ENCODE measurements around the gene PLEKHG7.

The PLEKHG7 gene

GRCh38 chr12:92771001-92771400, 68.2 kb downstream of the PLEKHG7 start:
- DNase-seq (ENCODE audit: low read depth), result no peak
- no peak overlapping the region for H3K4me3 ChIP-seq (ENCODE audit: low read length)
- no peak for TF ChIP-seq CTCF (conservative IDR thresholded peaks at IDR 0.05; ENCODE audit: low read depth, low read length)

GRCh38 chr12:92775416-92775815, 72.6 kb downstream of the PLEKHG7 start:
- TF ChIP-seq CTCF (conservative IDR thresholded peaks at IDR 0.05; ENCODE audit: low read depth, low read length), result no peak
- no peak overlapping the region for H3K4me3 ChIP-seq (ENCODE audit: low read length)
- no peak for DNase-seq (ENCODE audit: low read depth)

- no peak overlapping the region for H3K4me3 ChIP-seq (ENCODE audit: low read length)
- DNase-seq (ENCODE audit: low read depth), result no peak
- TF ChIP-seq CTCF (conservative IDR thresholded peaks at IDR 0.05; ENCODE audit: low read depth, low read length), result no peak
Observed at GRCh38 chr12:92778525-92778924, 75.7 kb downstream of the PLEKHG7 start.

- TF ChIP-seq CTCF (conservative IDR thresholded peaks at IDR 0.05; ENCODE audit: low read depth, low read length), result no peak
- no peak overlapping the region for H3K4me3 ChIP-seq (ENCODE audit: low read length)
- no peak for DNase-seq (ENCODE audit: low read depth)
Observed at GRCh38 chr12:92779902-92780301, 77.1 kb downstream of the PLEKHG7 start.

GRCh38 chr12:92784356-92784755, 81.6 kb downstream of the PLEKHG7 start:
- DNase-seq (ENCODE audit: low read depth), result no peak
- TF ChIP-seq CTCF (conservative IDR thresholded peaks at IDR 0.05; ENCODE audit: low read depth, low read length), result no peak
- no peak overlapping the region for H3K4me3 ChIP-seq (ENCODE audit: low read length)

- no peak for DNase-seq (ENCODE audit: low read depth)
- TF ChIP-seq CTCF (conservative IDR thresholded peaks at IDR 0.05; ENCODE audit: low read depth, low read length), result peak; percentile 60
- H3K4me3 ChIP-seq (ENCODE audit: low read length), result no peak overlapping the region
Observed at GRCh38 chr12:92784797-92785562, 82.2 kb downstream of the PLEKHG7 start.

GRCh38 chr12:92785563-92785950, 82.8 kb downstream of the PLEKHG7 start:
- DNase-seq (ENCODE audit: low read depth), result no peak
- H3K4me3 ChIP-seq (ENCODE audit: low read length), result no peak overlapping the region
- no peak for TF ChIP-seq CTCF (conservative IDR thresholded peaks at IDR 0.05; ENCODE audit: low read depth, low read length)

Measured in retinal pigment epithelial cell (primary cell).